BJ (cell line): ENCODE measurements around the gene PRDM2. TPM values are rescaled to one million over a fixed set of nuclear protein-coding genes. Genes with fewer than 3 reads are reported as not detected.

Source experiments
- CTCF ChIA-PET: fragments of 350-600 bp; formaldehyde crosslinking; extraction: SDS; loops from one replicate; lab custom pipeline; 2021; ENCODE audit warnings: antibody characterized with exemption, inconsistent platforms; lab: Yijun Ruan, JAX
- POLR2A ChIA-PET: fragments of 300-600 bp; sonication (Branson Sonifier 250); formaldehyde crosslinking; extraction: SDS; loops from one replicate; lab custom pipeline; 2021; ENCODE audit warnings: antibody characterized with exemption; lab: Charles Lee
- DNase-seq: peaks from one replicate; pipeline ENCODE4 v3.0.0-alpha.2; 2011; ENCODE audit warnings: low read depth
- H3K27me3 ChIP-seq: 2 replicates; pipeline ENCODE4 v1.6.0; 2011; ENCODE audit warnings: low read length; ENCODE audit not compliant: control insufficient read depth, insufficient read depth
- H3K36me3 ChIP-seq: 2 replicates; pipeline ENCODE4 v1.5.1; 2011; ENCODE audit warnings: low read length; ENCODE audit not compliant: control insufficient read depth, insufficient read depth
- H3K4me3 ChIP-seq: 2 replicates; pipeline ENCODE4 v1.5.1; 2011; ENCODE audit warnings: low read depth, mild to moderate bottlenecking, control low read depth, low read length
- polyA plus RNA-seq: library from polyadenylated mRNA; depleted of rRNA; stranded (reverse); fragments of >200 nt; gene quantifications from 2 replicates; pipeline ENCODE4 v1.2.3, GENCODE V29; 2011
- TF ChIP-seq, protein P1 (sequence below): IDR thresholded peaks from 2 replicates; pipeline ENCODE4 v1.5.1; 2011; ENCODE audit warnings: low read depth, mild to moderate bottlenecking, control low read depth, inconsistent platforms, low read length, moderate library complexity; ENCODE audit not compliant: insufficient read depth

The PRDM2 gene
- polyA plus RNA-seq, 1 experiment: 9.6 TPM

DNA sequence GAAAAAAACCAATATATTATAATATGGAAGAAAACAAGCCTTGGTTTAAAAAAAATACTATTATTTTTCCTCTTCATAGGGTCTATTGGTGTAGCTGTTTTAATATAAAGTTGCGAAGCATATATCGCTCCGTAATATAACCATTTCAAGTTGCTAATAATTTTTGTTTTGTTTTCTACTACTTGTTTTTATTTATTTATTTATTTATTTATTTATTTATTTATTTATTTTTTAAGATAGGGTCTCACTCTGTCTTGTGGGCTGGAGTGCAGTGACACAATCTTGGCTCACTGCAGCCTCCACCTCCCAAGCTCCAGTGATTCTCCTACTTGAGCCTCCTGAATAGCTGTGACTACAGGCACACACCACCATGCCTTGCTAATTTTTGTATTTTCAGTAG, 46.4 kb downstream of the PRDM2 start:
- CTCF ChIA-PET: interaction anchor here (1.6 kb wide), 1 partner anchor 9 kb away, joined by 4 read pairs; no protein-coding TSS in a partner anchor

GRCh38 chr1:13748610-13749505, 48.9 kb downstream of the PRDM2 start:
- Histone ChIP-seq H3K36me3 (no peaks in the 10 kb centered on the region), H3K27me3 (no peaks in the 10 kb centered on the region), H3K4me3 (peak overlapping the region; percentile 63)
- peak; percentile 66 for DNase-seq
- CTCF ChIA-PET: interaction anchor here (0.8 to 1.3 kb wide), 3 partner anchors 41 to 74 kb away, joined by 3 read pairs; no protein-coding TSS in a partner anchor
- TF ChIP-seq, protein P1, sequence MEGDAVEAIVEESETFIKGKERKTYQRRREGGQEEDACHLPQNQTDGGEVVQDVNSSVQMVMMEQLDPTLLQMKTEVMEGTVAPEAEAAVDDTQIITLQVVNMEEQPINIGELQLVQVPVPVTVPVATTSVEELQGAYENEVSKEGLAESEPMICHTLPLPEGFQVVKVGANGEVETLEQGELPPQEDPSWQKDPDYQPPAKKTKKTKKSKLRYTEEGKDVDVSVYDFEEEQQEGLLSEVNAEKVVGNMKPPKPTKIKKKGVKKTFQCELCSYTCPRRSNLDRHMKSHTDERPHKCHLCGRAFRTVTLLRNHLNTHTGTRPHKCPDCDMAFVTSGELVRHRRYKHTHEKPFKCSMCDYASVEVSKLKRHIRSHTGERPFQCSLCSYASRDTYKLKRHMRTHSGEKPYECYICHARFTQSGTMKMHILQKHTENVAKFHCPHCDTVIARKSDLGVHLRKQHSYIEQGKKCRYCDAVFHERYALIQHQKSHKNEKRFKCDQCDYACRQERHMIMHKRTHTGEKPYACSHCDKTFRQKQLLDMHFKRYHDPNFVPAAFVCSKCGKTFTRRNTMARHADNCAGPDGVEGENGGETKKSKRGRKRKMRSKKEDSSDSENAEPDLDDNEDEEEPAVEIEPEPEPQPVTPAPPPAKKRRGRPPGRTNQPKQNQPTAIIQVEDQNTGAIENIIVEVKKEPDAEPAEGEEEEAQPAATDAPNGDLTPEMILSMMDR: peak; percentile 21; the same call in 1 of the 2 replicates
- POLR2A ChIA-PET: interaction anchor here (0.6 to 1.4 kb wide), 4 partner anchors 16 to 70 kb away, joined by 3 to 5 read pairs (median 3); no protein-coding TSS in a partner anchor

More for the DNA sequence above, 46.4 kb downstream of the PRDM2 start:
- TF ChIP-seq, protein P1: no peak
- POLR2A ChIA-PET: no interaction called here
- Histone ChIP-seq H3K36me3 (no peaks in the 10 kb centered on the region), H3K4me3 (no peak overlapping the region), H3K27me3 (no peaks in the 10 kb centered on the region)
- no peak for DNase-seq

GRCh38 chr1:13749543-13750341, 49.8 kb downstream of the PRDM2 start:
- CTCF ChIA-PET: interaction anchor here (0.8 to 1.3 kb wide), 3 partner anchors 40 to 74 kb away, joined by 3 read pairs; no protein-coding TSS in a partner anchor

GRCh38 chr1:13751458-13751871, 51.5 kb downstream of the PRDM2 start:
- TF ChIP-seq, protein P1: no peak
- ChIA-PET CTCF (interaction anchor here (0.6 kb wide), 1 partner anchor 202 kb away, joined by 3 read pairs; no protein-coding TSS in a partner anchor), POLR2A (interaction anchor here (1.1 kb wide), 1 partner anchor 15 kb away, joined by 8 read pairs; no protein-coding TSS in a partner anchor)
- no peak for DNase-seq
- H3K36me3 ChIP-seq: no peaks in the 10 kb centered on the region
- no peak overlapping the region; the same call in 1 of the 2 replicates for H3K4me3 ChIP-seq
- H3K27me3 ChIP-seq: no peaks in the 10 kb centered on the region

More at GRCh38 chr1:13749543-13750341, 49.8 kb downstream of the PRDM2 start:
- Histone ChIP-seq H3K4me3 (peak overlapping the region; percentile 63), H3K27me3 (no peaks in the 10 kb centered on the region), H3K36me3 (no peaks in the 10 kb centered on the region)
- DNase-seq: no peak
- TF ChIP-seq, protein P1: no peak
- POLR2A ChIA-PET: interaction anchor here (0.6 to 1.4 kb wide), 4 partner anchors 15 to 71 kb away, joined by 3 to 5 read pairs (median 3); no protein-coding TSS in a partner anchor
